Fibroblast of lung (primary cell): ENCODE measurements around the gene TIGD1. TPM values are rescaled to one million over a fixed set of nuclear protein-coding genes. Genes with fewer than 3 reads are reported as not detected.

Experiments
- DNase-seq, 2 donors: peaks; one replicate each; pipeline versions ENCODE4 v3.0.0 to v3.0.0-alpha.2; 2010; ENCODE audit warnings: low read depth in 2 of 2
- H2AFZ ChIP-seq: 2 replicates; pipeline ENCODE4 v1.5.1; 2012; ENCODE audit warnings: low read length, control low read depth, inconsistent platforms
- H3K27ac ChIP-seq: 2 replicates; pipeline ENCODE4 v1.5.1; 2011; ENCODE audit warnings: low read length, control low read depth; ENCODE audit not compliant: insufficient read depth
- H3K27me3 ChIP-seq: 2 replicates; pipeline ENCODE4 v1.5.1; 2011; ENCODE audit warnings: mild to moderate bottlenecking, low read length; ENCODE audit not compliant: control insufficient read depth, insufficient read depth
- H3K36me3 ChIP-seq: 2 replicates; pipeline ENCODE4 v1.5.1; 2011; ENCODE audit warnings: low read length; ENCODE audit not compliant: control insufficient read depth, insufficient read depth
- H3K4me1 ChIP-seq: 2 replicates; pipeline ENCODE4 v1.5.1; 2011; ENCODE audit warnings: low read length; ENCODE audit not compliant: control insufficient read depth, insufficient read depth; ENCODE audit errors: extremely low read depth
- H3K4me2 ChIP-seq: 2 replicates; pipeline ENCODE4 v1.5.1; 2011; ENCODE audit warnings: low read length, control low read depth; ENCODE audit not compliant: insufficient read depth; ENCODE audit errors: extremely low read depth
- H3K4me3 ChIP-seq, 4 experiments: fragments of 200-600 bp in 1 of 4; sonication (generic) in 1 of 4; replicated peaks in 1 of 4; 2 replicates each; pipeline ENCODE4 v1.5.1; 2011 to 2016; ENCODE audit warnings: low read length in 4 of 4, low read depth in 3 of 4, mild to moderate bottlenecking in 3 of 4, control low read depth in 2 of 4, inconsistent platforms in 1 of 4, mixed read lengths in 1 of 4; ENCODE audit not compliant: insufficient read depth in 1 of 4; ENCODE audit errors: control extremely low read depth in 1 of 4
- H3K79me2 ChIP-seq: 2 replicates; pipeline ENCODE4 v1.5.1; 2012; ENCODE audit warnings: mild to moderate bottlenecking, low read length, inconsistent platforms; ENCODE audit not compliant: control insufficient read depth, insufficient read depth
- H3K9ac ChIP-seq: 2 replicates; pipeline ENCODE4 v1.5.1; 2011; ENCODE audit warnings: mild to moderate bottlenecking, low read length, control low read depth; ENCODE audit not compliant: insufficient read depth
- H3K9me3 ChIP-seq: 2 replicates; pipeline ENCODE4 v1.5.1; 2012; ENCODE audit warnings: low read depth, low read length; ENCODE audit not compliant: control insufficient read depth, insufficient read depth
- H4K20me1 ChIP-seq: 2 replicates; pipeline ENCODE4 v1.5.1; 2011; ENCODE audit warnings: low read length; ENCODE audit not compliant: control insufficient read depth, insufficient read depth; ENCODE audit errors: extremely low read depth
- CTCF ChIP-seq, 2 donors: IDR thresholded peaks in 1 of 2; conservative IDR thresholded peaks in 1 of 2; 1 replicate in 1 of 2; 2 replicates in 1 of 2; pipeline ENCODE4 v1.5.1; 2011 to 2012; ENCODE audit warnings: low read length in 2 of 2, control low read depth in 1 of 2, inconsistent platforms in 1 of 2, low read depth in 1 of 2, mild to moderate bottlenecking in 1 of 2
- EZH2 ChIP-seq: IDR thresholded peaks from 2 replicates; pipeline ENCODE4 v1.5.1; 2012; ENCODE audit warnings: low read length, control low read depth, mild to moderate bottlenecking; ENCODE audit errors: missing control alignments
- polyA plus RNA-seq, 2 donors: library from polyadenylated mRNA; depleted of rRNA in 1 of 2; stranded (reverse) in 1 of 2; unstranded in 1 of 2; fragments of >200 nt; gene quantifications; 2 replicates each; pipeline ENCODE4 v1.2.1, GENCODE V29; 2011 to 2012; ENCODE audit warnings: missing spikeins in 1 of 2
- total RNA-seq: library from RNA; depleted of rRNA; stranded (reverse); fragments of >200 nt; gene quantifications from 2 replicates; pipeline ENCODE4 v1.2.1, GENCODE V29; 2014

The TIGD1 gene
- total and polyA plus RNA-seq, 2 donors (not counting 1 experiment from before 2014, with no cell fraction given): 2.5 to 4.0 TPM

- TF ChIP-seq EZH2: no peak
- TF ChIP-seq CTCF (conservative IDR thresholded peaks at IDR 0.05 in 1 of 2, IDR thresholded peaks at IDR 0.05 in 1 of 2; ENCODE audit: low read depth in 1 of 2, low read length in 2 of 2): no peak
- no peaks in the 10 kb centered on the region for H3K79me2 ChIP-seq
- H3K36me3 ChIP-seq: no peaks in the 10 kb centered on the region
- H2AFZ ChIP-seq: no peak overlapping the region
- no peak overlapping the region for H3K4me2 ChIP-seq
- no peaks in the 10 kb centered on the region for H3K9me3 ChIP-seq
- no peak overlapping the region for H3K9ac ChIP-seq
- peaks cover 4% of the 10 kb centered on the region for H3K27me3 ChIP-seq
- no peaks in the 10 kb centered on the region for H3K4me1 ChIP-seq
- DNase-seq: no peak
- H3K27ac ChIP-seq: no peak overlapping the region
- no peaks in the 10 kb centered on the region for H4K20me1 ChIP-seq
- no peak overlapping the region for H3K4me3 ChIP-seq
Measured at GRCh38 chr2:232543491-232543890, 6.9 kb downstream of the TIGD1 start.

GRCh38 chr2:232542715-232543467 is 7.5 kb downstream of the TIGD1 start:
- Histone ChIP-seq H3K4me3 (no peak overlapping the region), H3K79me2 (no peaks in the 10 kb centered on the region), H3K9ac (no peak overlapping the region), H4K20me1 (no peaks in the 10 kb centered on the region), H3K9me3 (no peaks in the 10 kb centered on the region), H3K36me3 (no peaks in the 10 kb centered on the region), H2AFZ (no peak overlapping the region), H3K4me1 (no peaks in the 10 kb centered on the region), H3K27me3 (peaks cover 6% of the 10 kb centered on the region), H3K4me2 (no peak overlapping the region), H3K27ac (no peak overlapping the region)
- TF ChIP-seq EZH2 (no peak), CTCF (conservative IDR thresholded peaks at IDR 0.05 in 1 of 2, IDR thresholded peaks at IDR 0.05 in 1 of 2; ENCODE audit: low read depth in 1 of 2, low read length in 2 of 2) (no peak)
- DNase-seq: no peak

- Histone ChIP-seq H3K4me1 (no peaks in the 10 kb centered on the region), H3K27ac (no peak overlapping the region), H3K4me2 (no peak overlapping the region), H3K27me3 (peaks cover 6% of the 10 kb centered on the region), H2AFZ (no peak overlapping the region), H3K36me3 (no peaks in the 10 kb centered on the region), H3K9me3 (no peaks in the 10 kb centered on the region), H4K20me1 (no peaks in the 10 kb centered on the region), H3K4me3 (no peak overlapping the region), H3K79me2 (no peaks in the 10 kb centered on the region), H3K9ac (no peak overlapping the region)
- DNase-seq: no peak
- TF ChIP-seq CTCF (conservative IDR thresholded peaks at IDR 0.05 in 1 of 2, IDR thresholded peaks at IDR 0.05 in 1 of 2; ENCODE audit: low read depth in 1 of 2, low read length in 2 of 2) (no peak), EZH2 (no peak)
Measured at GRCh38 chr2:232541961-232542714, 8.2 kb downstream of the TIGD1 start.
